Vagina (tissue), 2 donors: ENCODE data around the gene ENO2. TPM values are rescaled to one million over a fixed set of nuclear protein-coding genes. Genes with fewer than 3 reads are reported as not detected.
A peak's percentile ranks its signal among the peaks of the same experiment; 100 is the strongest.
"Not testable (repeated sequence)": the region's sequence is repeated elsewhere in the genome, so short reads cannot be mapped to it uniquely, and the experiment has no call there.

Experiments used
- DNase-seq, 2 donors: peaks; one replicate each; pipeline ENCODE4 v3.0.0-alpha.2; 2017; ENCODE audit errors: extremely low spot score in 2 of 2
- H3K27ac ChIP-seq: fragments of 200-600 bp; sonication (generic); one replicate; pipeline ENCODE4 v1.5.1; 2019
- H3K27me3 ChIP-seq: fragments of 200-600 bp; sonication (generic); one replicate; pipeline ENCODE4 v1.5.1; 2019
- H3K36me3 ChIP-seq, 2 donors: fragments of 200-600 bp; sonication (generic); one replicate each; pipeline ENCODE4 v1.5.1; 2017 to 2019
- H3K4me1 ChIP-seq: fragments of 200-600 bp; sonication (generic); one replicate; pipeline ENCODE4 v1.5.1; 2019
- H3K4me3 ChIP-seq, 2 donors: fragments of 200-600 bp; sonication (generic); 1 replicate in 1 of 2; 2 replicates in 1 of 2; pipeline ENCODE4 v1.5.1; 2016 to 2019
- H3K9me3 ChIP-seq: fragments of 200-600 bp; sonication (generic); one replicate; pipeline ENCODE4 v1.5.1; 2019
- POLR2A ChIP-seq, 2 donors: fragments of 450-650 bp; IDR thresholded peaks; one replicate each; pipeline ENCODE4 v1.6.1; 2017; ENCODE audit warnings: antibody characterized with exemption in 2 of 2, mild to moderate bottlenecking in 2 of 2, moderate library complexity in 2 of 2
- POLR2AphosphoS5 ChIP-seq, 2 donors: sonication (generic); formaldehyde crosslinking; IDR thresholded peaks; one replicate each; pipeline ENCODE4 v1.9.0; 2017; ENCODE audit warnings: antibody characterized with exemption in 2 of 2, mild to moderate bottlenecking in 2 of 2, low read depth in 1 of 2; ENCODE audit not compliant: insufficient read depth in 1 of 2
- intact Hi-C: fragments of 100-400 bp; cut with DNase I; formaldehyde crosslinking; loops from one replicate; pipeline ENCODE4 v1.15.1; 2023
- total RNA-seq: library from RNA; depleted of rRNA; stranded (reverse); fragments of >200 nt; gene quantifications from one replicate; pipeline ENCODE4 v1.2.3, GENCODE V29; 2016
- TF ChIP-seq, protein P1 (sequence below), 3 experiments: fragments of 450-650 bp in 2 of 3; fragments of 200-600 bp in 1 of 3; sonication (generic) in 1 of 3; IDR thresholded peaks; one replicate each; pipeline ENCODE4 v1.5.1; 2017 to 2019; ENCODE audit warnings: antibody characterized with exemption in 3 of 3, mild to moderate bottlenecking in 2 of 3, moderate library complexity in 2 of 3

ENO2 gene
- total RNA-seq, 1 donor from 2014 or later = 20.1 TPM

- Histone ChIP-seq H3K9me3 (no peaks in the 10 kb centered on the region), H3K4me3 (peak overlapping the region; percentile 92 to 99), H3K4me1 (peaks cover 49% of the 10 kb centered on the region), H3K27ac (peak overlapping the region; percentile 93), H3K36me3 (peaks cover 0 to 32% of the 10 kb centered on the region in 2 donors), H3K27me3 (no peaks in the 10 kb centered on the region)
- intact Hi-C loops = loop anchor here (5.0 kb wide), 1 partner anchor 59 kb away; the partner anchor contains the start of gene ATN1
- no peak for TF ChIP-seq POLR2AphosphoS5 (IDR thresholded peaks at IDR 0.05; ENCODE audit: insufficient read depth in 1 of 2, low read depth in 1 of 2)
- TF ChIP-seq, protein P1, sequence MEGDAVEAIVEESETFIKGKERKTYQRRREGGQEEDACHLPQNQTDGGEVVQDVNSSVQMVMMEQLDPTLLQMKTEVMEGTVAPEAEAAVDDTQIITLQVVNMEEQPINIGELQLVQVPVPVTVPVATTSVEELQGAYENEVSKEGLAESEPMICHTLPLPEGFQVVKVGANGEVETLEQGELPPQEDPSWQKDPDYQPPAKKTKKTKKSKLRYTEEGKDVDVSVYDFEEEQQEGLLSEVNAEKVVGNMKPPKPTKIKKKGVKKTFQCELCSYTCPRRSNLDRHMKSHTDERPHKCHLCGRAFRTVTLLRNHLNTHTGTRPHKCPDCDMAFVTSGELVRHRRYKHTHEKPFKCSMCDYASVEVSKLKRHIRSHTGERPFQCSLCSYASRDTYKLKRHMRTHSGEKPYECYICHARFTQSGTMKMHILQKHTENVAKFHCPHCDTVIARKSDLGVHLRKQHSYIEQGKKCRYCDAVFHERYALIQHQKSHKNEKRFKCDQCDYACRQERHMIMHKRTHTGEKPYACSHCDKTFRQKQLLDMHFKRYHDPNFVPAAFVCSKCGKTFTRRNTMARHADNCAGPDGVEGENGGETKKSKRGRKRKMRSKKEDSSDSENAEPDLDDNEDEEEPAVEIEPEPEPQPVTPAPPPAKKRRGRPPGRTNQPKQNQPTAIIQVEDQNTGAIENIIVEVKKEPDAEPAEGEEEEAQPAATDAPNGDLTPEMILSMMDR (IDR thresholded peaks at IDR 0.05) = no peak
- no peak for TF ChIP-seq POLR2A (IDR thresholded peaks at IDR 0.05)
- no peak for DNase-seq
Measured at GRCh38 chr12:6868211-6869048, 46.0 kb upstream of the ENO2 start.

DNA sequence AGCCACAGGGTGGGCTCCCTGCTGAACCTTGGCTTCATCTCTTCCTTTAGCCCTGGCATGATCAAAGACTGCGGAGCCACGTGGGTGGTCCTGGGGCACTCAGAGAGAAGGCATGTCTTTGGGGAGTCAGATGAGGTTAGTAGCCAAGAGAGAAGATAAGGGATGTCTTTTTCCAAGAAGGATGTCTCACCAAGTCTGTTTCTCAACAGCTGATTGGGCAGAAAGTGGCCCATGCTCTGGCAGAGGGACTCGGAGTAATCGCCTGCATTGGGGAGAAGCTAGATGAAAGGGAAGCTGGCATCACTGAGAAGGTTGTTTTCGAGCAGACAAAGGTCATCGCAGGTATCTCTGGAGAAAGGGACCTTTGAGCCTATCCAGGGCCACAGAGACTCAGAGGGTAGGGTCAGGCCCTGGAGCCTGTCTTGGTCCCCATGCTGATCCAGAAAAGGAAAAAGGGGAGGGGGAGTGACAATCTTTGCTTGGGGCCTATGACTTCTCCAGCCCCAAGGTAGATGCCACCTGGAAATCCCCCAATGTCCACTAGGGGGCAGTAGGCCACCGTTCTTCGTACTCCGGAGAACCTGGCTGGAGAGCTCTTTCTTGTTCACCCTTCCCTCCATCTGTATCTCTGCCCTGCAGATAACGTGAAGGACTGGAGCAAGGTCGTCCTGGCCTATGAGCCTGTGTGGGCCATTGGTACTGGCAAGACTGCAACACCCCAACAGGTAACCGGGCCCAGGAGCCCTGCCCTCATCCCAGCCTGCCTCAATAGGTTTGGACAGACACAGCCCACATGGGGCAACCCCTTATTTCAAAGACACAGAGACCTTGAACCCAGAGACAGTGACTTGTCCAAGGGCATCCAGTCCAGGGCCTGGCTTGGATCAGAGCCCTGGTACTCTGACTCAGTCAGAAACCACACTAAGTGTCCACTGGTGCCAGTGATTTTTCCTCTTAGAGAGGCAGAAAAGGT, 45.0 kb upstream of the ENO2 start:
- Histone ChIP-seq H3K27me3 (no peaks in the 10 kb centered on the region), H3K36me3 (peaks cover 0 to 24% of the 10 kb centered on the region in 2 donors), H3K9me3 (no peaks in the 10 kb centered on the region), H3K27ac (peak overlapping the region; percentile 93), H3K4me1 (peaks cover 49% of the 10 kb centered on the region), H3K4me3 (peak overlapping the region; percentile 92 to 99)
- DNase-seq = no peak
- TF ChIP-seq POLR2A (IDR thresholded peaks at IDR 0.05) (no peak), POLR2AphosphoS5 (IDR thresholded peaks at IDR 0.05; ENCODE audit: insufficient read depth in 1 of 2, low read depth in 1 of 2) (peak; percentile 31 to 55)
- TF ChIP-seq, protein P1 (IDR thresholded peaks at IDR 0.05) = peak; percentile 79 to 90 (median 88)
- intact Hi-C loops = loop anchor here (5.0 kb wide), 1 partner anchor 58 kb away; the partner anchor contains the start of gene ATN1

GRCh38 chr12:6870304-6870703, 44.1 kb upstream of the ENO2 start:
- H3K27me3 ChIP-seq, H3K9me3 ChIP-seq, DNase-seq, H3K4me3 ChIP-seq, H3K27ac ChIP-seq, intact Hi-C loops: not testable (repeated sequence)
- Histone ChIP-seq H3K4me1 (peaks cover 49% of the 10 kb centered on the region), H3K36me3 (peaks cover 0 to 15% of the 10 kb centered on the region in 2 donors)

- peaks cover 0 to 14% of the 10 kb centered on the region in 2 donors for H3K36me3 ChIP-seq
- intact Hi-C loops = no loop called here
- no peak for DNase-seq
- peak overlapping the region; percentile 67 to 70 for H3K4me3 ChIP-seq
- peak overlapping the region; percentile 86 for H3K27ac ChIP-seq
- TF ChIP-seq POLR2AphosphoS5 (IDR thresholded peaks at IDR 0.05; ENCODE audit: insufficient read depth in 1 of 2, low read depth in 1 of 2) (no peak), POLR2A (IDR thresholded peaks at IDR 0.05) (no peak)
- TF ChIP-seq, protein P1 (IDR thresholded peaks at IDR 0.05) = no peak
- no peaks in the 10 kb centered on the region for H3K9me3 ChIP-seq
- peaks cover 46% of the 10 kb centered on the region for H3K4me1 ChIP-seq
- no peaks in the 10 kb centered on the region for H3K27me3 ChIP-seq
Measured at GRCh38 chr12:6871052-6871957, 43.1 kb upstream of the ENO2 start.
